ENCODE measurements around the gene SIGLEC9. TPM values are rescaled to one million over a fixed set of nuclear protein-coding genes. Genes with fewer than 3 reads are reported as not detected.

The SIGLEC9 gene
- total and polyA plus RNA-seq, 2 of the 8 experiments (the other 6 are each of a cell fraction or from before 2014, with no cell fraction given), result not detected

DNA sequence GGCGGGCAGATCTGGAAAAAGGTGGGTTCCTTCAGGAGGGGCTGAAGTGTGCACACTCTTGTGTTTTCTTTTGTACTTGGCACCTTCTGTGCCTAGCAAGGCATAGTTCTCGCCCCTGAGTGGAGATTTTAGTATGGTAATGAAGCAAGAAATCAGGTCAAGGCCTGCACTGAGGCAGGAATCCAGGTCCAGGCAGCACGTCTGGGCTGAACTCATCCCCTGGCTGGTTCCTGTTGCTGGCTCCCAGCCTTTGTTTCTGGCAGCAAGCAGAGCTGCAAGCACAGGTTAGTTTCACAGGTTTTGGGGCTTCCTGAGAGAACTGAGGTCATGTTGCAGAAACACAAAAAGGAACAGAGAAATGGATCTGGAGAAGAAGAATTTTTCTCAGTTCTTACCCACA, 38.6 kb downstream of the SIGLEC9 start:
- Histone ChIP-seq H4K8ac (ENCODE audit: extremely low read depth, insufficient read depth, low read length) (no peak overlapping the region), H3K23me2 (ENCODE audit: low read depth, low read length) (no peaks in the 10 kb centered on the region), H3K18ac (ENCODE audit: extremely low read depth, low read length) (no peak overlapping the region), H2AK5ac (ENCODE audit: low read depth, low read length) (no peak overlapping the region), H3K27ac (ENCODE audit: low read depth, low read length) (no peak overlapping the region), H4K91ac (replicated peaks; ENCODE audit: insufficient read length, low read length) (no peak overlapping the region), H2BK120ac (replicated peaks; ENCODE audit: low read depth, low read length) (no peak overlapping the region), H4K5ac (ENCODE audit: insufficient read length, low read depth, low read length) (no peak overlapping the region), H2BK15ac (ENCODE audit: low read length) (no peak overlapping the region), H3K4me3 (ENCODE audit: extremely low read depth in 1 of 4, insufficient read depth in 2 of 4, low read depth in 3 of 4, low read length in 4 of 4) (no peak overlapping the region), H3K56ac (replicated peaks; ENCODE audit: insufficient read length, low read depth, low read length) (no peak overlapping the region), H3K9ac (replicated peaks in 1 of 4; ENCODE audit: extremely low read depth in 1 of 4, low read depth in 3 of 4, low read length in 3 of 4) (no peak overlapping the region), H2BK12ac (ENCODE audit: low read depth, low read length) (no peak overlapping the region), H2BK5ac (ENCODE audit: low read depth, low read length) (no peak overlapping the region), H3K79me1 (ENCODE audit: low read depth, low read length) (no peaks in the 10 kb centered on the region), H3K9me3 (ENCODE audit: insufficient read depth in 2 of 2, low read depth in 1 of 2, low read length in 1 of 2) (peaks cover 2 to 9% of the 10 kb centered on the region in 2 experiments; a peak in 3 of 4 replicates), H3K79me2 (ENCODE audit: control insufficient read depth in 1 of 2, insufficient read depth in 2 of 2, low read length in 2 of 2) (no peaks in the 10 kb centered on the region), H4K20me1 (replicated peaks in 1 of 2; ENCODE audit: control insufficient read depth in 1 of 2, insufficient read depth in 2 of 2, low read length in 2 of 2) (no peaks in the 10 kb centered on the region), H3K4ac (replicated peaks; ENCODE audit: insufficient read length, low read depth, low read length) (no peak overlapping the region), H3K14ac (ENCODE audit: insufficient read length) (no peak overlapping the region), H2AFZ (ENCODE audit: low read length) (peak overlapping the region; percentile 84; the same call in 1 of the 2 replicates), H3K4me1 (replicated peaks in 1 of 4; ENCODE audit: control insufficient read depth in 3 of 4, insufficient read depth in 4 of 4, low read length in 3 of 4) (no peaks in the 10 kb centered on the region), H3K4me2 (ENCODE audit: insufficient read depth in 1 of 2, low read depth in 2 of 2, low read length in 2 of 2) (no peak overlapping the region), H3K23ac (ENCODE audit: insufficient read length) (no peak overlapping the region), H3K36me3 (ENCODE audit: control insufficient read depth in 2 of 4, insufficient read depth in 4 of 4, low read length in 3 of 4) (no peaks in the 10 kb centered on the region), H3K27me3 (replicated peaks in 1 of 4; ENCODE audit: control insufficient read depth in 3 of 4, extremely low read depth in 1 of 4, insufficient read depth in 3 of 4, low read length in 3 of 4) (peaks cover 0 to 1% (median 0%) of the 10 kb centered on the region in 4 experiments; a peak in 1 of 7 replicates), H2BK20ac (ENCODE audit: low read length) (no peak overlapping the region)
- 89% methylated on average over 3 of the region's 3 CpGs; no CpG with 5 or more reads in 1 of the 2 experiments for WGBS, 2 experiments (ENCODE audit: extremely low coverage in 1 of 2, insufficient coverage in 1 of 2, insufficient read length in 1 of 2, insufficient replicate concordance in 2 of 2, low coverage in 1 of 2, low lambda C conversion rate in 2 of 2, missing lambda C conversion rate in 1 of 2)
- POLR2A ChIA-PET (ENCODE audit: partially characterized antibody), result no interaction called here
- no peak for FAIRE-seq
- CTCF ChIA-PET (ENCODE audit: partially characterized antibody), result interaction anchor here (0.8 kb wide), 1 partner anchor 96 kb away, joined by 4 read pairs; no protein-coding TSS in a partner anchor
- DNase-seq (ENCODE audit: low read depth in 1 of 2, low spot score in 2 of 2), result no peak
- no peak for TF ChIP-seq ASH2L (IDR thresholded peaks at IDR 0.05; ENCODE audit: low read length)
- no peak for TF ChIP-seq BCL11A (IDR thresholded peaks at IDR 0.05; ENCODE audit: low read depth in 2 of 2, low read length in 2 of 2)
- no peak for TF ChIP-seq SIX5 (IDR thresholded peaks at IDR 0.05; ENCODE audit: low read depth, low read length)
- TF ChIP-seq POLR2AphosphoS5 (IDR thresholded peaks at IDR 0.05; ENCODE audit: low read depth, low read length), result no peak
- TF ChIP-seq RBBP5 (IDR thresholded peaks at IDR 0.05; ENCODE audit: borderline replicate concordance, low read depth, low read length), result no peak
- TF ChIP-seq BACH1 (IDR thresholded peaks at IDR 0.05; ENCODE audit: low read length), result no peak

Data from H1 (cell line).